GM23338 (cell line): ENCODE data around the gene STON1.

Source experiments
- CTCF ChIP-seq, 2 experiments: fragments of 200-600 bp in 1 of 2; sonication (generic) in 1 of 2; conservative IDR thresholded peaks; 2 replicates each; pipeline versions ENCODE4 v1.5.1 to v1.6.1; 2016 to 2017; ENCODE audit warnings: antibody characterized with exemption in 2 of 2, low read depth in 2 of 2, mild to moderate bottlenecking in 2 of 2, moderate library complexity in 1 of 2
- EZH2 ChIP-seq: fragments of 200-600 bp; sonication (generic); IDR thresholded peaks from one replicate; pipeline ENCODE4 v1.8.0; 2017; ENCODE audit warnings: antibody characterized with exemption, mild to moderate bottlenecking, low read depth; ENCODE audit not compliant: unreplicated experiment
- ZNF331 ChIP-seq: fragments of 250-450 bp; sonication (Bioruptor Pico); IDR thresholded peaks from 2 replicates; pipeline ENCODE4 v1.5.0; 2020; ENCODE audit warnings: low read depth, mild to moderate bottlenecking, moderate library complexity
- ZNF462 ChIP-seq: fragments of 250-450 bp; sonication (Bioruptor Pico); IDR thresholded peaks from 2 replicates; pipeline ENCODE4 v1.5.0; 2020; ENCODE audit warnings: mild to moderate bottlenecking, moderate library complexity

- no peak for TF ChIP-seq EZH2
- no peak for TF ChIP-seq CTCF (conservative IDR thresholded peaks at IDR 0.05; ENCODE audit: low read depth in 2 of 2)
- no peak for TF ChIP-seq ZNF462 (CRISPR knock-in tag)
- no peak for TF ChIP-seq ZNF331
Measured at GRCh38 chr2:48586433-48586832, 56.5 kb downstream of the STON1 start.
